Parathyroid adenoma (tissue), 2 donors: Measurements from ENCODE around the gene SELL.

ENCODE experiments used
- H2AFZ ChIP-seq: fragments of 300-600 bp; sonication (generic); one replicate; pipeline ENCODE4 v1.7.0; 2017; ENCODE audit warnings: antibody characterized with exemption, mild to moderate bottlenecking
- H3K27ac ChIP-seq: fragments of 300-600 bp; sonication (generic); one replicate; pipeline ENCODE4 v1.7.0; 2017
- H3K27me3 ChIP-seq: fragments of 300-600 bp; sonication (generic); one replicate; pipeline ENCODE4 v1.7.0; 2017; ENCODE audit warnings: low read length; ENCODE audit not compliant: control insufficient read depth, insufficient read depth
- H3K36me3 ChIP-seq: fragments of 300-600 bp; sonication (generic); one replicate; pipeline ENCODE4 v1.7.0; 2017; ENCODE audit warnings: low read length; ENCODE audit not compliant: control insufficient read depth, insufficient read depth
- H3K4me1 ChIP-seq: fragments of 300-600 bp; sonication (generic); one replicate; pipeline ENCODE4 v1.7.0; 2017; ENCODE audit warnings: control low read depth
- H3K4me2 ChIP-seq: fragments of 300-600 bp; sonication (generic); one replicate; pipeline ENCODE4 v1.7.0; 2017; ENCODE audit warnings: low read length
- H3K4me3 ChIP-seq: fragments of 300-600 bp; sonication (generic); one replicate; pipeline ENCODE4 v1.7.0; 2017; ENCODE audit warnings: low read depth, low read length
- H3K79me2 ChIP-seq: fragments of 300-600 bp; sonication (generic); one replicate; pipeline ENCODE4 v1.7.0; 2017; ENCODE audit warnings: control low read depth
- H3K9ac ChIP-seq: fragments of 300-600 bp; sonication (generic); one replicate; pipeline ENCODE4 v1.7.0; 2017; ENCODE audit warnings: mild to moderate bottlenecking
- H3K9me3 ChIP-seq: fragments of 300-600 bp; sonication (generic); one replicate; pipeline ENCODE4 v1.7.0; 2017; ENCODE audit warnings: low read length; ENCODE audit not compliant: control insufficient read depth
- CTCF ChIP-seq: fragments of 300-600 bp; sonication (generic); IDR thresholded peaks from one replicate; pipeline ENCODE4 v1.7.0; 2017; ENCODE audit warnings: antibody characterized with exemption, mild to moderate bottlenecking
- donor health status: primary hyperparathyroidism.

SELL gene

GRCh38 chr1:169653873-169654272 is 57.5 kb downstream of the SELL start:
- no peaks in the 10 kb centered on the region for H3K4me1 ChIP-seq
- no peaks in the 10 kb centered on the region for H3K36me3 ChIP-seq
- no peaks in the 10 kb centered on the region for H3K9me3 ChIP-seq
- H3K27ac ChIP-seq: no peak overlapping the region
- no peak for TF ChIP-seq CTCF
- no peaks in the 10 kb centered on the region for H3K27me3 ChIP-seq
- H3K4me2 ChIP-seq: no peak overlapping the region
- H3K4me3 ChIP-seq: no peak overlapping the region
- no peak overlapping the region for H3K9ac ChIP-seq
- no peak overlapping the region for H2AFZ ChIP-seq
- H3K79me2 ChIP-seq: no peaks in the 10 kb centered on the region

GRCh38 chr1:169651035-169651434 is 60.4 kb downstream of the SELL start:
- Histone ChIP-seq H3K9ac (no peak overlapping the region), H3K9me3 (no peaks in the 10 kb centered on the region), H3K27ac (no peak overlapping the region), H3K4me3 (no peak overlapping the region), H2AFZ (no peak overlapping the region), H3K4me2 (no peak overlapping the region), H3K27me3 (no peaks in the 10 kb centered on the region), H3K4me1 (no peaks in the 10 kb centered on the region), H3K79me2 (no peaks in the 10 kb centered on the region), H3K36me3 (no peaks in the 10 kb centered on the region)
- no peak for TF ChIP-seq CTCF

- no peak for TF ChIP-seq CTCF
Measured at GRCh38 chr1:169650551-169650950, 60.9 kb downstream of the SELL start.

GRCh38 chr1:169648709-169649108 is 62.7 kb downstream of the SELL start:
- Histone ChIP-seq H2AFZ (no peak overlapping the region), H3K9me3 (no peaks in the 10 kb centered on the region), H3K36me3 (no peaks in the 10 kb centered on the region), H3K79me2 (no peaks in the 10 kb centered on the region), H3K4me1 (peaks cover 2% of the 10 kb centered on the region), H3K27ac (no peak overlapping the region), H3K9ac (no peak overlapping the region), H3K4me2 (no peak overlapping the region), H3K27me3 (no peaks in the 10 kb centered on the region), H3K4me3 (no peak overlapping the region)
- TF ChIP-seq CTCF: no peak

More at GRCh38 chr1:169650551-169650950, 60.9 kb downstream of the SELL start:
- Histone ChIP-seq H3K9me3 (no peaks in the 10 kb centered on the region), H3K36me3 (no peaks in the 10 kb centered on the region), H3K79me2 (no peaks in the 10 kb centered on the region), H3K9ac (no peak overlapping the region), H3K4me1 (no peaks in the 10 kb centered on the region), H3K27me3 (no peaks in the 10 kb centered on the region), H3K4me3 (no peak overlapping the region), H3K27ac (no peak overlapping the region), H2AFZ (no peak overlapping the region), H3K4me2 (no peak overlapping the region)

GRCh38 chr1:169648187-169648586 is 63.2 kb downstream of the SELL start:
- Histone ChIP-seq H3K79me2 (no peaks in the 10 kb centered on the region), H3K4me2 (no peak overlapping the region), H3K9me3 (no peaks in the 10 kb centered on the region), H3K9ac (no peak overlapping the region), H2AFZ (no peak overlapping the region), H3K4me1 (peaks cover 2% of the 10 kb centered on the region), H3K36me3 (no peaks in the 10 kb centered on the region), H3K27ac (no peak overlapping the region), H3K27me3 (no peaks in the 10 kb centered on the region), H3K4me3 (no peak overlapping the region)
- no peak for TF ChIP-seq CTCF
